Upper lobe of left lung (tissue), 4 donors: Measurements from ENCODE around the gene DCP1A.

Source experiments
- CTCF ChIP-seq, 6 experiments: fragments of 450-650 bp in 4 of 6; fragments of 200-600 bp in 2 of 6; sonication (generic) in 2 of 6; IDR thresholded peaks; one replicate each; pipeline ENCODE4 v1.5.1; 2016 to 2019; ENCODE audit warnings: antibody characterized with exemption in 6 of 6
- EP300 ChIP-seq, 4 donors: sonication (generic); formaldehyde crosslinking; IDR thresholded peaks; one replicate each; pipeline ENCODE4 v1.5.1; 2017; ENCODE audit warnings: antibody characterized with exemption in 4 of 4, control low read depth in 2 of 4
- POLR2A ChIP-seq, 4 donors: fragments of 450-650 bp; IDR thresholded peaks; one replicate each; pipeline ENCODE4 v1.5.1; 2016 to 2017; ENCODE audit warnings: antibody characterized with exemption in 4 of 4, mild to moderate bottlenecking in 2 of 4
- POLR2AphosphoS5 ChIP-seq, 2 donors: sonication (generic); formaldehyde crosslinking; IDR thresholded peaks; one replicate each; pipeline ENCODE4 v1.5.1; 2017; ENCODE audit warnings: antibody characterized with exemption in 2 of 2

GRCh38 chr3:53379898-53380297 lies 32.6 kb upstream of the DCP1A start:
- TF ChIP-seq POLR2A (IDR thresholded peaks at IDR 0.05) (no peak), CTCF (IDR thresholded peaks at IDR 0.05) (no peak), POLR2AphosphoS5 (IDR thresholded peaks at IDR 0.05) (no peak), EP300 (IDR thresholded peaks at IDR 0.05) (no peak)
